GM23338 (cell line): Measurements from ENCODE around the gene GPR135. TPM values are rescaled to one million over a fixed set of nuclear protein-coding genes. Genes with fewer than 3 reads are reported as not detected.

Experiments used
- ATAC-seq: fragments of 200-7000 bp; cut with Tn5 transposase; 3 replicates; pipeline ENCODE4 v1.9.1; 2020
- DNase-seq: peaks from one replicate; pipeline ENCODE4 v3.0.0-alpha.2; 2015; ENCODE audit warnings: low spot score
- H2AFZ ChIP-seq: fragments of 200-600 bp; sonication (generic); 2 replicates; pipeline ENCODE4 v1.8.0; 2016; ENCODE audit warnings: antibody characterized with exemption, mild to moderate bottlenecking, moderate library complexity
- H3F3A ChIP-seq: fragments of 200-600 bp; sonication (generic); replicated peaks from 2 replicates; pipeline ENCODE4 v1.8.0; 2017; ENCODE audit warnings: antibody characterized with exemption, mixed run types, low read depth
- H3K27ac ChIP-seq: fragments of 200-600 bp; sonication (generic); 2 replicates; pipeline ENCODE4 v1.6.1; 2016; ENCODE audit warnings: low read depth
- H3K27me3 ChIP-seq: fragments of 200-600 bp; sonication (generic); 2 replicates; pipeline ENCODE4 v1.8.0; 2016; ENCODE audit warnings: mild to moderate bottlenecking, mixed run types, moderate library complexity; ENCODE audit not compliant: insufficient read depth
- H3K36me3 ChIP-seq: fragments of 200-600 bp; sonication (generic); 2 replicates; pipeline ENCODE4 v1.8.0; 2016; ENCODE audit warnings: mild to moderate bottlenecking; ENCODE audit not compliant: insufficient read depth
- H3K4me1 ChIP-seq: fragments of 200-600 bp; sonication (generic); 2 replicates; pipeline ENCODE4 v1.8.0; 2016; ENCODE audit warnings: mild to moderate bottlenecking, moderate library complexity; ENCODE audit not compliant: insufficient read depth
- H3K4me2 ChIP-seq: fragments of 200-600 bp; sonication (generic); 2 replicates; pipeline ENCODE4 v1.7.1; 2017; ENCODE audit warnings: mixed run types
- H3K4me3 ChIP-seq: fragments of 200-600 bp; sonication (generic); 2 replicates; pipeline ENCODE4 v1.6.1; 2016; ENCODE audit warnings: mixed run types
- H3K79me2 ChIP-seq: fragments of 200-600 bp; sonication (generic); replicated peaks from 2 replicates; pipeline ENCODE4 v1.8.0; 2017; ENCODE audit warnings: mild to moderate bottlenecking; ENCODE audit not compliant: insufficient read depth
- H3K9me2 ChIP-seq: fragments of 200-600 bp; sonication (generic); 2 replicates; pipeline ENCODE4 v1.8.0; 2017; ENCODE audit not compliant: insufficient read depth
- H4K20me1 ChIP-seq: fragments of 200-600 bp; sonication (generic); replicated peaks from 2 replicates; pipeline ENCODE4 v1.8.0; 2017; ENCODE audit warnings: mild to moderate bottlenecking; ENCODE audit not compliant: insufficient read depth
- H3K27ac Mint-ChIP-seq: 2 replicates; pipeline ENCODE4 v1.8.0; 2020; ENCODE audit warnings: inconsistent platforms, mild to moderate bottlenecking, moderate library complexity, mixed read lengths
- H3K27me3 Mint-ChIP-seq: 3 replicates; pipeline ENCODE4 v1.8.0; 2022; ENCODE audit warnings: low read depth, mild to moderate bottlenecking, moderate library complexity, mixed read lengths, inconsistent platforms; ENCODE audit not compliant: insufficient read depth, poor library complexity
- H3K36me3 Mint-ChIP-seq: 3 replicates; pipeline ENCODE4 v1.8.0; 2021; ENCODE audit warnings: low read depth, mild to moderate bottlenecking, inconsistent platforms, moderate library complexity, mixed read lengths
- H3K4me1 Mint-ChIP-seq: 3 replicates; pipeline ENCODE4 v1.8.0; 2020; ENCODE audit warnings: mild to moderate bottlenecking, inconsistent platforms, mixed read lengths
- H3K4me3 Mint-ChIP-seq: 3 replicates; pipeline ENCODE4 v1.8.0; 2021; ENCODE audit warnings: moderate library complexity, mild to moderate bottlenecking, inconsistent platforms, mixed read lengths
- H3K9me3 Mint-ChIP-seq: 3 replicates; pipeline ENCODE4 v1.8.0; 2020; ENCODE audit warnings: moderate library complexity, mild to moderate bottlenecking, inconsistent platforms, mixed read lengths
- CREB1 ChIP-seq: fragments of 250-450 bp; sonication (Bioruptor Pico); IDR thresholded peaks from 2 replicates; pipeline ENCODE4 v1.5.0; 2020; ENCODE audit warnings: low read depth, mild to moderate bottlenecking, moderate library complexity
- EZH2phosphoT487 ChIP-seq: fragments of 200-600 bp; sonication (generic); IDR thresholded peaks from one replicate; pipeline ENCODE4 v1.8.1; 2018; ENCODE audit warnings: antibody characterized with exemption; ENCODE audit not compliant: unreplicated experiment
- JUNB ChIP-seq: IDR thresholded peaks from one replicate; pipeline ENCODE4 v1.6.1; 2016; ENCODE audit warnings: antibody characterized with exemption; ENCODE audit not compliant: unreplicated experiment
- NANOG ChIP-seq: IDR thresholded peaks from 2 replicates; pipeline ENCODE4 v1.6.1; 2016; ENCODE audit warnings: antibody characterized with exemption, borderline replicate concordance
- STAT1 ChIP-seq: IDR thresholded peaks from one replicate; pipeline ENCODE4 v1.6.1; 2016; ENCODE audit warnings: antibody characterized with exemption; ENCODE audit not compliant: unreplicated experiment
- ZNF114 ChIP-seq: fragments of 250-450 bp; sonication (Bioruptor Pico); IDR thresholded peaks from 2 replicates; pipeline ENCODE4 v1.5.0; 2020; ENCODE audit warnings: mild to moderate bottlenecking, moderate library complexity
- ZNF331 ChIP-seq: fragments of 250-450 bp; sonication (Bioruptor Pico); IDR thresholded peaks from 2 replicates; pipeline ENCODE4 v1.5.0; 2020; ENCODE audit warnings: low read depth, mild to moderate bottlenecking, moderate library complexity
- polyA plus RNA-seq: library from polyadenylated mRNA; unstranded; fragments of >200 nt; fragmentation: Nextera tagmentation; extraction: Ambion mirVana; gene quantifications from 2 replicates; pipeline ENCODE4 v1.2.1, GENCODE V29; 2016
- total RNA-seq: library from RNA; depleted of rRNA; stranded (reverse); fragments of >200 nt; shearing (Covaris generic); gene quantifications from 2 replicates; pipeline ENCODE4 v1.2.3, GENCODE V29; 2014
- TF ChIP-seq, protein P1 (sequence below): IDR thresholded peaks from one replicate; pipeline ENCODE4 v1.6.1; 2018; ENCODE audit warnings: antibody characterized with exemption; ENCODE audit not compliant: unreplicated experiment
- TF ChIP-seq, protein P2 (sequence below), 2 experiments: fragments of 200-600 bp in 1 of 2; sonication (generic) in 1 of 2; conservative IDR thresholded peaks; 2 replicates each; pipeline versions ENCODE4 v1.5.1 to v1.6.1; 2016 to 2017; ENCODE audit warnings: antibody characterized with exemption in 2 of 2, low read depth in 2 of 2, mild to moderate bottlenecking in 2 of 2, moderate library complexity in 1 of 2
- TF ChIP-seq, protein P3 (sequence below): fragments of 250-450 bp; sonication (Bioruptor Pico); IDR thresholded peaks from 2 replicates; pipeline ENCODE4 v1.5.0; 2020; ENCODE audit warnings: mild to moderate bottlenecking, moderate library complexity
- TF ChIP-seq, protein P4 (sequence below): IDR thresholded peaks from 2 replicates; pipeline ENCODE4 v1.6.1; 2016; ENCODE audit warnings: antibody characterized with exemption

The GPR135 gene
- total and polyA plus RNA-seq, 2 experiments from 2014 or later = 0.47 to 2.2 TPM

DNA sequence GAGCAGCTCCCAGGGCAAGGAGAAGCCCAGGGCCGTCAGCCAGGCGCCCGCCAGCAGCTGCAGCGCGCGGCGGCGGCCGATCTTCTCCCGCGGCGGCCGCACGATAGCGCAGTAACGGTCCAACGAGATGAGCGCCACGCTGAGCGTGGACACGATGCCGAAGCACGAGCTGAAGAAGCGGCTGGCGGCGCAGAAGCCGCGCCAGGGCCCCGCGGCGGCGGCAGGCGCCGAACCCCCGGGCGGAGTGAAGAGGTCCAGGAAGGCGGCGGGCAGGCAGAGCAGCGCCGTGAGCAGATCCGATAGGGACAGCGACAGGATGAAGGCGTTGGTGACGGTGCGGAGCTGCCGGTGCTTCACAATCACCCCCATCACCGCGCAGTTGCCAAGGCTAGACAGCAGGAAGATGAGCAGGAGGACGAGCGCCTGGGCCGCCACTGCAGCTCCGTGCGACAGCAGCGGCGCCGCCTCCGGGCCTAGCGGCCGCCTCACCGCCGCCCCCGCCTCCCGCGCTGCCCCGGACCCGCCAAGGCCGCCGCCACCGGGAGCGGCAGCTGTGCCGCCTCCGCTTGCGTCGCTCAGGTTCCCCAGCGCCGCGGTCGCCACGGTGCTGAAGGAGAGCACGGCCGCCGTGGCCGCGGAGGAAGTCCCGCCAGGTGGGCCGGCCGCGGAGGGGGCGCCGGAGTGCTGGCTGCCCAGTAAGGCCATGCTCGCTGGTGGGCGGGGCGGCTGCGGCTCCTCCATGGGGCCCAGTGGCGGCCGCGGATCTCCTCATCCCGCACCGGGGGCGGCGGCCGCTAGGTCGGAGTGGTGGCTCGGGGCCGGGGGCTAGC, 479 bp downstream of the GPR135 start:
- H3K9me3 Mint-ChIP-seq = no peaks in the 10 kb centered on the region
- H3K4me1 Mint-ChIP-seq = peaks cover 10% of the 10 kb centered on the region
- H3K36me3 ChIP-seq = no peaks in the 10 kb centered on the region
- H3K27me3 ChIP-seq = peaks cover 38% of the 10 kb centered on the region
- no peaks in the 10 kb centered on the region for H3K36me3 Mint-ChIP-seq
- peaks cover 14% of the 10 kb centered on the region for H4K20me1 ChIP-seq
- ATAC-seq (peak; percentile 74), DNase-seq (peak; percentile 70)
- peak overlapping the region; percentile 92 for H3K4me2 ChIP-seq
- peak overlapping the region; percentile 95 for H2AFZ ChIP-seq
- H3K4me3 Mint-ChIP-seq = peak overlapping the region; percentile 81
- peak overlapping the region; percentile 77 for H3K4me3 ChIP-seq
- TF ChIP-seq, protein P1, sequence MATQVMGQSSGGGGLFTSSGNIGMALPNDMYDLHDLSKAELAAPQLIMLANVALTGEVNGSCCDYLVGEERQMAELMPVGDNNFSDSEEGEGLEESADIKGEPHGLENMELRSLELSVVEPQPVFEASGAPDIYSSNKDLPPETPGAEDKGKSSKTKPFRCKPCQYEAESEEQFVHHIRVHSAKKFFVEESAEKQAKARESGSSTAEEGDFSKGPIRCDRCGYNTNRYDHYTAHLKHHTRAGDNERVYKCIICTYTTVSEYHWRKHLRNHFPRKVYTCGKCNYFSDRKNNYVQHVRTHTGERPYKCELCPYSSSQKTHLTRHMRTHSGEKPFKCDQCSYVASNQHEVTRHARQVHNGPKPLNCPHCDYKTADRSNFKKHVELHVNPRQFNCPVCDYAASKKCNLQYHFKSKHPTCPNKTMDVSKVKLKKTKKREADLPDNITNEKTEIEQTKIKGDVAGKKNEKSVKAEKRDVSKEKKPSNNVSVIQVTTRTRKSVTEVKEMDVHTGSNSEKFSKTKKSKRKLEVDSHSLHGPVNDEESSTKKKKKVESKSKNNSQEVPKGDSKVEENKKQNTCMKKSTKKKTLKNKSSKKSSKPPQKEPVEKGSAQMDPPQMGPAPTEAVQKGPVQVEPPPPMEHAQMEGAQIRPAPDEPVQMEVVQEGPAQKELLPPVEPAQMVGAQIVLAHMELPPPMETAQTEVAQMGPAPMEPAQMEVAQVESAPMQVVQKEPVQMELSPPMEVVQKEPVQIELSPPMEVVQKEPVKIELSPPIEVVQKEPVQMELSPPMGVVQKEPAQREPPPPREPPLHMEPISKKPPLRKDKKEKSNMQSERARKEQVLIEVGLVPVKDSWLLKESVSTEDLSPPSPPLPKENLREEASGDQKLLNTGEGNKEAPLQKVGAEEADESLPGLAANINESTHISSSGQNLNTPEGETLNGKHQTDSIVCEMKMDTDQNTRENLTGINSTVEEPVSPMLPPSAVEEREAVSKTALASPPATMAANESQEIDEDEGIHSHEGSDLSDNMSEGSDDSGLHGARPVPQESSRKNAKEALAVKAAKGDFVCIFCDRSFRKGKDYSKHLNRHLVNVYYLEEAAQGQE = no peak
- TF ChIP-seq ZNF114 (no peak), ZNF331 (CRISPR knock-in tag) (no peak), CREB1 (no peak), NANOG (no peak), JUNB (no peak), EZH2phosphoT487 (no peak), STAT1 (no peak)
- TF ChIP-seq, protein P2, sequence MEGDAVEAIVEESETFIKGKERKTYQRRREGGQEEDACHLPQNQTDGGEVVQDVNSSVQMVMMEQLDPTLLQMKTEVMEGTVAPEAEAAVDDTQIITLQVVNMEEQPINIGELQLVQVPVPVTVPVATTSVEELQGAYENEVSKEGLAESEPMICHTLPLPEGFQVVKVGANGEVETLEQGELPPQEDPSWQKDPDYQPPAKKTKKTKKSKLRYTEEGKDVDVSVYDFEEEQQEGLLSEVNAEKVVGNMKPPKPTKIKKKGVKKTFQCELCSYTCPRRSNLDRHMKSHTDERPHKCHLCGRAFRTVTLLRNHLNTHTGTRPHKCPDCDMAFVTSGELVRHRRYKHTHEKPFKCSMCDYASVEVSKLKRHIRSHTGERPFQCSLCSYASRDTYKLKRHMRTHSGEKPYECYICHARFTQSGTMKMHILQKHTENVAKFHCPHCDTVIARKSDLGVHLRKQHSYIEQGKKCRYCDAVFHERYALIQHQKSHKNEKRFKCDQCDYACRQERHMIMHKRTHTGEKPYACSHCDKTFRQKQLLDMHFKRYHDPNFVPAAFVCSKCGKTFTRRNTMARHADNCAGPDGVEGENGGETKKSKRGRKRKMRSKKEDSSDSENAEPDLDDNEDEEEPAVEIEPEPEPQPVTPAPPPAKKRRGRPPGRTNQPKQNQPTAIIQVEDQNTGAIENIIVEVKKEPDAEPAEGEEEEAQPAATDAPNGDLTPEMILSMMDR (conservative IDR thresholded peaks at IDR 0.05; ENCODE audit: low read depth in 2 of 2) = no peak
- TF ChIP-seq, protein P3, sequence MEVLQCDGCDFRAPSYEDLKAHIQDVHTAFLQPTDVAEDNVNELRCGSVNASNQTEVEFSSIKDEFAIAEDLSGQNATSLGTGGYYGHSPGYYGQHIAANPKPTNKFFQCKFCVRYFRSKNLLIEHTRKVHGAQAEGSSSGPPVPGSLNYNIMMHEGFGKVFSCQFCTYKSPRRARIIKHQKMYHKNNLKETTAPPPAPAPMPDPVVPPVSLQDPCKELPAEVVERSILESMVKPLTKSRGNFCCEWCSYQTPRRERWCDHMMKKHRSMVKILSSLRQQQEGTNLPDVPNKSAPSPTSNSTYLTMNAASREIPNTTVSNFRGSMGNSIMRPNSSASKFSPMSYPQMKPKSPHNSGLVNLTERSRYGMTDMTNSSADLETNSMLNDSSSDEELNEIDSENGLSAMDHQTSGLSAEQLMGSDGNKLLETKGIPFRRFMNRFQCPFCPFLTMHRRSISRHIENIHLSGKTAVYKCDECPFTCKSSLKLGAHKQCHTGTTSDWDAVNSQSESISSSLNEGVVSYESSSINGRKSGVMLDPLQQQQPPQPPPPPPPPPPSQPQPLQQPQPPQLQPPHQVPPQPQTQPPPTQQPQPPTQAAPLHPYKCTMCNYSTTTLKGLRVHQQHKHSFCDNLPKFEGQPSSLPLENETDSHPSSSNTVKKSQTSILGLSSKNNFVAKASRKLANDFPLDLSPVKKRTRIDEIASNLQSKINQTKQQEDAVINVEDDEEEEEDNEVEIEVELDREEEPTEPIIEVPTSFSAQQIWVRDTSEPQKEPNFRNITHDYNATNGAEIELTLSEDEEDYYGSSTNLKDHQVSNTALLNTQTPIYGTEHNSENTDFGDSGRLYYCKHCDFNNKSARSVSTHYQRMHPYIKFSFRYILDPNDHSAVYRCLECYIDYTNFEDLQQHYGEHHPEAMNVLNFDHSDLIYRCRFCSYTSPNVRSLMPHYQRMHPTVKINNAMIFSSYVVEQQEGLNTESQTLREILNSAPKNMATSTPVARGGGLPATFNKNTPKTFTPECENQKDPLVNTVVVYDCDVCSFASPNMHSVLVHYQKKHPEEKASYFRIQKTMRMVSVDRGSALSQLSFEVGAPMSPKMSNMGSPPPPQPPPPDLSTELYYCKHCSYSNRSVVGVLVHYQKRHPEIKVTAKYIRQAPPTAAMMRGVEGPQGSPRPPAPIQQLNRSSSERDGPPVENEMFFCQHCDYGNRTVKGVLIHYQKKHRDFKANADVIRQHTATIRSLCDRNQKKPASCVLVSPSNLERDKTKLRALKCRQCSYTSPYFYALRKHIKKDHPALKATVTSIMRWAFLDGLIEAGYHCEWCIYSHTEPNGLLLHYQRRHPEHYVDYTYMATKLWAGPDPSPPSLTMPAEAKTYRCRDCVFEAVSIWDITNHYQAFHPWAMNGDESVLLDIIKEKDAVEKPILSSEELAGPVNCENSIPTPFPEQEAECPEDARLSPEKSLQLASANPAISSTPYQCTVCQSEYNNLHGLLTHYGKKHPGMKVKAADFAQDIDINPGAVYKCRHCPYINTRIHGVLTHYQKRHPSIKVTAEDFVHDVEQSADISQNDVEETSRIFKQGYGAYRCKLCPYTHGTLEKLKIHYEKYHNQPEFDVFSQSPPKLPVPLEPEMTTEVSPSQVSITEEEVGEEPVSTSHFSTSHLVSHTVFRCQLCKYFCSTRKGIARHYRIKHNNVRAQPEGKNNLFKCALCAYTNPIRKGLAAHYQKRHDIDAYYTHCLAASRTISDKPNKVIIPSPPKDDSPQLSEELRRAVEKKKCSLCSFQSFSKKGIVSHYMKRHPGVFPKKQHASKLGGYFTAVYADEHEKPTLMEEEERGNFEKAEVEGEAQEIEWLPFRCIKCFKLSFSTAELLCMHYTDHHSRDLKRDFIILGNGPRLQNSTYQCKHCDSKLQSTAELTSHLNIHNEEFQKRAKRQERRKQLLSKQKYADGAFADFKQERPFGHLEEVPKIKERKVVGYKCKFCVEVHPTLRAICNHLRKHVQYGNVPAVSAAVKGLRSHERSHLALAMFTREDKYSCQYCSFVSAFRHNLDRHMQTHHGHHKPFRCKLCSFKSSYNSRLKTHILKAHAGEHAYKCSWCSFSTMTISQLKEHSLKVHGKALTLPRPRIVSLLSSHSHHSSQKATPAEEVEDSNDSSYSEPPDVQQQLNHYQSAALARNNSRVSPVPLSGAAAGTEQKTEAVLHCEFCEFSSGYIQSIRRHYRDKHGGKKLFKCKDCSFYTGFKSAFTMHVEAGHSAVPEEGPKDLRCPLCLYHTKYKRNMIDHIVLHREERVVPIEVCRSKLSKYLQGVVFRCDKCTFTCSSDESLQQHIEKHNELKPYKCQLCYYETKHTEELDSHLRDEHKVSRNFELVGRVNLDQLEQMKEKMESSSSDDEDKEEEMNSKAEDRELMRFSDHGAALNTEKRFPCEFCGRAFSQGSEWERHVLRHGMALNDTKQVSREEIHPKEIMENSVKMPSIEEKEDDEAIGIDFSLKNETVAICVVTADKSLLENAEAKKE (CRISPR knock-in tag) = no peak
- TF ChIP-seq, protein P4, sequence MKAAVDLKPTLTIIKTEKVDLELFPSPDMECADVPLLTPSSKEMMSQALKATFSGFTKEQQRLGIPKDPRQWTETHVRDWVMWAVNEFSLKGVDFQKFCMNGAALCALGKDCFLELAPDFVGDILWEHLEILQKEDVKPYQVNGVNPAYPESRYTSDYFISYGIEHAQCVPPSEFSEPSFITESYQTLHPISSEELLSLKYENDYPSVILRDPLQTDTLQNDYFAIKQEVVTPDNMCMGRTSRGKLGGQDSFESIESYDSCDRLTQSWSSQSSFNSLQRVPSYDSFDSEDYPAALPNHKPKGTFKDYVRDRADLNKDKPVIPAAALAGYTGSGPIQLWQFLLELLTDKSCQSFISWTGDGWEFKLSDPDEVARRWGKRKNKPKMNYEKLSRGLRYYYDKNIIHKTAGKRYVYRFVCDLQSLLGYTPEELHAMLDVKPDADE = no peak
- peaks cover 9% of the 10 kb centered on the region for H3K4me1 ChIP-seq
- H3F3A ChIP-seq = no peaks in the 10 kb centered on the region; the same call in 1 of the 2 replicates
- H3K27ac ChIP-seq = no peak overlapping the region
- no peaks in the 10 kb centered on the region for H3K9me2 ChIP-seq
- no peaks in the 10 kb centered on the region for H3K79me2 ChIP-seq
- H3K27ac Mint-ChIP-seq = no peak overlapping the region
- H3K27me3 Mint-ChIP-seq = peaks cover 21% of the 10 kb centered on the region
